Ovary (tissue), 3 donors: ENCODE data around the gene SIPA1L3.

Source experiments
- POLR2A ChIP-seq: fragments of 450-650 bp; IDR thresholded peaks from one replicate; pipeline ENCODE4 v1.6.1; 2017; ENCODE audit warnings: antibody characterized with exemption, mild to moderate bottlenecking, moderate library complexity
- TF ChIP-seq, protein P1 (sequence below), 3 donors: fragments of 450-650 bp in 2 of 3; fragments of 200-600 bp in 1 of 3; IDR thresholded peaks; one replicate each; pipeline versions ENCODE4 v1.5.1 to v1.8.0; 2016 to 2022; ENCODE audit warnings: antibody characterized with exemption in 3 of 3, mild to moderate bottlenecking in 1 of 3
- donor health status: DM: no; HTN: no; CAD: no.

GRCh38 chr19:37932985-37933936, 26.3 kb downstream of the SIPA1L3 start:
- TF ChIP-seq, protein P1, sequence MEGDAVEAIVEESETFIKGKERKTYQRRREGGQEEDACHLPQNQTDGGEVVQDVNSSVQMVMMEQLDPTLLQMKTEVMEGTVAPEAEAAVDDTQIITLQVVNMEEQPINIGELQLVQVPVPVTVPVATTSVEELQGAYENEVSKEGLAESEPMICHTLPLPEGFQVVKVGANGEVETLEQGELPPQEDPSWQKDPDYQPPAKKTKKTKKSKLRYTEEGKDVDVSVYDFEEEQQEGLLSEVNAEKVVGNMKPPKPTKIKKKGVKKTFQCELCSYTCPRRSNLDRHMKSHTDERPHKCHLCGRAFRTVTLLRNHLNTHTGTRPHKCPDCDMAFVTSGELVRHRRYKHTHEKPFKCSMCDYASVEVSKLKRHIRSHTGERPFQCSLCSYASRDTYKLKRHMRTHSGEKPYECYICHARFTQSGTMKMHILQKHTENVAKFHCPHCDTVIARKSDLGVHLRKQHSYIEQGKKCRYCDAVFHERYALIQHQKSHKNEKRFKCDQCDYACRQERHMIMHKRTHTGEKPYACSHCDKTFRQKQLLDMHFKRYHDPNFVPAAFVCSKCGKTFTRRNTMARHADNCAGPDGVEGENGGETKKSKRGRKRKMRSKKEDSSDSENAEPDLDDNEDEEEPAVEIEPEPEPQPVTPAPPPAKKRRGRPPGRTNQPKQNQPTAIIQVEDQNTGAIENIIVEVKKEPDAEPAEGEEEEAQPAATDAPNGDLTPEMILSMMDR (IDR thresholded peaks at IDR 0.05): no peak
- no peak for TF ChIP-seq POLR2A
